Fibroblast of skin of abdomen (primary cell): ENCODE results near the gene FOXI2. TPM values are rescaled to one million over a fixed set of nuclear protein-coding genes. Genes with fewer than 3 reads are reported as not detected.

Source experiments
- DNase-seq: peaks from one replicate; pipeline ENCODE4 v3.0.0-alpha.2; 2013
- polyA plus RNA-seq, 2 experiments: library from polyadenylated mRNA; unstranded; fragments of 120-200 nt; gene quantifications; one replicate each; pipeline ENCODE4 v1.2.1, GENCODE V29; 2013; ENCODE audit not compliant: insufficient read length in 2 of 2

The FOXI2 gene
- polyA plus RNA-seq (2013, experiment 1 of 2; ENCODE audit: insufficient read length) = not detected
- not detected for polyA plus RNA-seq (2013, experiment 2 of 2; ENCODE audit: insufficient read length)

DNA sequence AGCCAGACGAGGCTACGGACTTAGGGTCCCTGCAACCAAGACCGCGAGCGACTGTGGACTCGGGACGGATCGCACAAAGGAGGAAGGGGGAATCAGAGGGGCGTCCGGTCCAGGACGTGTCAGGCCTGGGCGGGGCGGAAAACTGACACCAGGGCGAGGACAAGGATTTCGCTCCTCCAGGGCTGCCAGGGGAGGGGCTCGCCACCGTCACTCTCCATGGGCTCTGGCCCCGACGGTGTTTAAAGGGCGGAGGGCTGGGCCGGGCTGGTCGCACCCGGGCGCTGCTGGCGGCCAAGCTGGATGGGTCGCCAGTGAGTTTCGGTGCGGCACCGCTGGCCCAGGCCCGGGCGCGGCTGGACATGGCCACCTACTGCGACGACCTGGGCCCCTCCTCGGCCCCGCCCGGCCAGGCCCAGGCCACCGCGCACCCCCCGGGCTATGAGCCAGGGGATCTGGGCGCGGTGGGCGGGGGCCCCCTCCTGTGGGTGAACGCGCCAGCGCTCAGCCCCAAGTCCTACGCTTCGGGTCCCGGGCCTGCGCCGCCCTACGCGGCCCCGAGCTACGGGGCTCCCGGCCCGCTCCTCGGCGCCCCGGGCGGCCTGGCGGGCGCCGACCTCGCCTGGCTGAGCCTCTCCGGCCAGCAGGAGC, at the start of gene FOXI2:
Gene FOXI2 (plus strand): TSS at position 271 of the 648 bp plus-strand sequence. CDS start 89 bp downstream, at position 360.
- no peak for DNase-seq

GRCh38 chr10:127687548-127687947, 49.4 kb upstream of the FOXI2 start:
- DNase-seq = no peak

GRCh38 chr10:127690176-127690835, 46.7 kb upstream of the FOXI2 start:
- no peak for DNase-seq

- DNase-seq = no peak
These were observed 42.3 kb upstream of the FOXI2 start for GRCh38 chr10:127694580-127695193.

- no peak for DNase-seq
These were observed 41.6 kb upstream of the FOXI2 start for GRCh38 chr10:127695431-127695830.

DNA sequence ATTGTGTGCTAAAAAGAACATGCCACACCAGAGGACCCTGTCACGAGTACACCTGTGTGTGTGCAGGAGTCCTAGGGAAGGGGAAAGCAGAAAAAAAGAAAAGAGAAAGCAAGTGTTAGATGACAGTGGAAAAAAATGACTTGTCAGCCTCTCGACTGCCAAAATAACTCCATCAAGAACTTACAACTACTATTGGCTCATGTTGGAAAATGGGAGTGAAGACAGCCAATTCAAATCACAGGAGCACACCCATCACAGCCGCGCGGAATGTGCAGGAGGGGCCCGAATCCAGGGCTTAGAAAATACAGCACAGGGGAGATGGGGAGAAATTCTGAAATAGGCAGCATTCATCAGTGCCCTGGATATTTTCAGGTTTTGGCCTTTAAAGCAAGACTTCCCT, 38.1 kb upstream of the FOXI2 start:
- no peak for DNase-seq

DNA sequence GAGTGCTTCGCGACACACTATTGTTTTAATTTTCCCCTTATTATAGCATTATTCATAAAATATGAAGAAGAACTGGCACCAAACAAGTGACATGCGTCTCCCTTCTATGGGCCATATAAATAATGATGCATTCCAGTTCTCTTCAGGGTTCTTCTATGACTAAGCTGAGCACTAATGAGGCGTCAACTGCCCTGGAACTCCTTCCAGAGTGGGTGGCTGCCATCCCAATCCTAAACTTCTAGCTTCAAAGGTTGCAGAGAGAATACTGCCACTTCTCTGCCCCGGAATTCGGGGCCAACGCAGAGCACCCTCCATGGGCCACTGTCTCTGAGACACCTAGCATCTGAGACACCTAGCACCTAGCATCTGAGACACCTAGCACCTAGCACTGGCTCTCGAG, 37.7 kb upstream of the FOXI2 start:
- no peak for DNase-seq

DNA sequence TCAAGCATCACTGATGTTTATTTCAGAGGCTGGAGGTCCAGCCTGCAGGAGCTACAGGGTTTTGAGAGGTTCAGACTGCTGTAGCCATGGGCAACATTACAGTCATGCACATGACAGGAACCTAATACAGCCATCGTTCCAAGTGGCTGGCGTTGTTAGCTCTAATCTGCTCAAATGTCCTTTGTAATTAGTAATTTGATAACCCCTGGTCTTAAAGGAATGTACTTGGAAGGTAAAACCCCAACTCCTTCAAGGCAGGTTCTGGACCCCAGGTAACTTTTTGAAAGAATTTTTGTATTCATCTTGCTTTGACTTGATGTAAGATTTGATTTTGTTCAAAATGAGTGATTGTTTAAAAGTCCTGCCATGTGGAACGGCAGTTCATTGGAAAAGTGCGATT, 34.7 kb upstream of the FOXI2 start:
- DNase-seq = no peak

GRCh38 chr10:127715249-127715648, 21.7 kb upstream of the FOXI2 start:
- DNase-seq = no peak

DNA sequence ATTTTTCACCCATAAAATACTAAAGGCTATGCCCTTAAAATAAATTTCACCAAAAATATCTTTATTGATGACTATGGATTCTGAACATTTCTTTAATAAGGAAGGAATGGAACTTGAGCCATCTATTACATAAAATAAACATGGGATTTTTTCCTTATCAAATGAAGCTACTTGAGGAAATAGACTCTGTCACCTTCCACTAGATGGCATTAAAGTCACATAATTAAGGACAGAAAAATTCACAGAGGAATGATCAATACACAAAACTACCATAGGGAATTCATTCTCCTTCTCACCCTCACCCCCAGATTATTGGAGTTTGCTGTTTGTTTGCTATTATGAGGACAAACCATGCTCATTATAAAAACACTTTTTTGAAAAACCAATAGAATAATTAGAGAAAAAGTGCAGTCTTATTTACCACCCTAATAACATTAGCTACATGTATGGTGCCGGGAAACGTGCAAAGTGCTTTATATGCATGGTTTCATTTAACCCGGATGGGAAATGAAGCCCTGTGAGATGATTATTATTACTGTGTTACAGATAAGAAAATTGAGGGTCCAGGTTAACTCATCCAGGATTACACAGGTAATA, 21.1 kb upstream of the FOXI2 start:
- DNase-seq = no peak

DNA sequence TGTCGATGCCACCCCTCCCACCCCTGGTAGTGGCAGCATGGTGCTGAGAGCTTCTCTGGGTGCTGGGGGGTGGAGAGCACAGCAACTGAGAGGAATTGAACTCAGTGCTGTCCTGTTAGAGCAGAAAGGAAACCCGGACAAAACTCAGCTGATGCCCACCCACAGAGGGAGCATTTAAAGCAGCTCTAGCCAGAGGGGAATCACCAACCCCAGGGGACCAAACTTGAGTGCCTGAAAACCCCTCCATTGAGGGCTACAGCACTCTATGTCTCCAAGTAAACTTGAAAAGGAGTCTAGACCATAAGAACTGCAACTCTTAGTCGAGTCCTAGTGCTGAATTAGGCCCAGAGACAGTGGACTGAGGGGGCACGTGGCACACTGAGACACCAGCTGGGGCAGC, 16.8 kb upstream of the FOXI2 start:
- DNase-seq = no peak

DNA sequence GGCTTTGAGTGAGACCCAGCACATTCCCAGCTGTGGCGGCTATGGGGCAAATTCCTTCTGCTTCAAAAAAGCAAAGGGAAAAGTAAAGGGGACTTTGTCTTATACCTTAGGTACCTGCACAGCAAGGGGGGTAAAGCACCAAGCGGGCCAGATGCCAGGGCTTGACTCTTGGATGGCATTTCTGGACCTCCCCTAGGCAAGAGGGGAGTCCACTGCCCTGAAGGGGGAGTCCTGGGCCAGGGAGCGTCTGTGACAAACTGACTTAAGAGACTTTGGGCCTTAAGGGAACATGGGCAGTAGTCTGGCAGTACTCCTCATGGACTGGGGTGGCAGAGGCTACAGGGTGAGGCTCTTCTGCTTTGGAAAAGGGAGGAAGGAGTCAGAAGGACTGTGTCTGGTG, 16.1 kb upstream of the FOXI2 start:
- DNase-seq = no peak

DNA sequence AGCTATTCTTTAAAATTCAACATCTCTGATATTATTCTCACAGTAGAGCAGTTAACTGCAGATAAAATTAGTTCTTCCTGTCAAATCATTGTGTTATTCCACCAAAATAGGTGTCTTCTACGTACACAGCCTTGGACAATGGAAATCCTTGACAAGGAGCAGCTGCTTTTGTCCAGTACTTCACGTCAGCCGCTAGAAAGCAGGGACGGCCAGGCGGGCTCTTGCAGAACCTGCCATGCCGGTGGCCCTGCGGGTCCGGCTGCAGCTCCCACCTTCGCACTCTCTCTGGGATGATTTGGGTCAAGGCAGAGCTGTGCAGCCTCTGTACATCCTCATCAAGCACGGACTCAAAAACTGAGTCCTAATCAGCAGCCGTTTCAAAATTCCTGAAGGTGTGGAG, 2.2 kb upstream of the FOXI2 start:
- no peak for DNase-seq

DNA sequence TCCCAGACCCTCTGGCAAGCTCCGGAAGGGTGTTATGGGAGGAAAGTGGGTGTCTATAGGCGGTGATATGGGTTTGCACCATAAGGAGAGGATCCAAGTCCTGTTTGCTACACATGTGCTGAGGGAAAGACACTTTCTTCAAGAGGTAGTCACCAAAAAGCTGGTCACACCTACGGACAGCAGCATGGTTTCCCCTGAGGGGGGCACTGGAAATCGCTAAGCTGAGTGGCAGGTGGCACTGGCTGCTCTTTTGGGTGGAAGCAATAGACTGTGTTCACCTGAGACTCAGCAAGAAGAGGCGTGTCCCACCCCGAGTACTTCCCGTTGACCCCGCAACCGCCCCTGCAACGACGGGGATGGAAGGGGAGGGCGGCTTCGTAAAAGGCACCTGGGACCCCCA, 1.8 kb upstream of the FOXI2 start:
- DNase-seq = no peak

DNA sequence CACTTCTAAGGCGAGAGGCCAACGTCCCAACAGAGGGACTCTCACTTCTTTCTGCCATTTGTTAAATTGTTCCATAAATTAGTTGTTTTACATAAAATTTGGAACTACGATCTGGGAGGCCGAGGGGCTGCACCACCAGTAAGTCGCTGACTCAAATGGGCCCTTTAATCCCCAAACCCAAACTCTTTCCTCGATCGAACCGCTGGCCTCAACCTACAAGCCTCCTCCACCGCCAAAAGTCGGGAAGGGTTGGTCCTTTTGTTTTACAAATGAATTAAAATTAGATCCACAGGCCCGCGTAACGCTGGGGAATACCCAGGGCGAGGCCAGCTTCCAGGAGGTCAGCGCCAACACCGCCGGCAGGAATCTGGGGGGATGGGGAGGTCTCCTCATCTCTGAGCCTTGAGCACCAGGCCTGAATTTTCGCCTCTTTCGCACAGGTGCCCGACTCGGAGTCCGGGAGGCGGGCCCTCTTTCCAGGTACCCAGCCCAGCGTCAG, 1.2 kb upstream of the FOXI2 start:
- no peak for DNase-seq

DNA sequence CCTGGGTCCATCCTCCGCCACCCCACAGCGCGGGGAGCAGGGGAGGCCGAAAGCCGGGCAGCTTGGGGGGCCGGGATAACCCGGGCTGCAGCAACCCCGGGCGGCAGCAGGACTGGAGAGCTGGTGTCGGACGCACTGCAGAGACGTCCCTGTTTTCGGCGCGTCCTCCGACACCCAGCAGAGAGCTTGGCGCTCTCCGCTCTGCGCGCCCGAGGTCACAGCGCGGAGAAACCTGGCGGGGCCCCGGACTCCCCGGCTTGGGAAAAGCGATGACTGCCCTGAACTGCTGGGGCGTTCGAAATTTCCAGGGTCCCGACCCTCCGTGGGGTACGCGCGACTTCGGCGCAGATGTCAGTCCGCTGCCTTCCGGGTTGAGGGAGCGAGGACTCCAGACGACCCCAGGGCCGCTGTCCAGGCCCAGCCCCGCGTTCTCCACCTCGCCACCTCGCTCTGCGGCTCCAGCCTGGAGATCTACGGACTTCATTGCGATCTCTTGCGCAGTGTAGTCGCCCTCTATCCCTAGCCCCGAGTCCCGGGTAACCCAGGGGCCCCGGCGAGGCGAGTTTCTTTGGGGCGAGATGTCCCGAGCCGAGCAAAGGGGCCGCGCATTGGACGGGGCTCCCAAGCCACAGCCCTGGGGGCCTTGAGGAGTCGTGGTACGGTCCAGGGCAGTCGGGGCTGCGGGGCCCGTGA, 617 bp upstream of the FOXI2 start:
- DNase-seq = no peak

GRCh38 chr10:127737563-127738511, 852 bp downstream of the FOXI2 start:
- no peak for DNase-seq

DNA sequence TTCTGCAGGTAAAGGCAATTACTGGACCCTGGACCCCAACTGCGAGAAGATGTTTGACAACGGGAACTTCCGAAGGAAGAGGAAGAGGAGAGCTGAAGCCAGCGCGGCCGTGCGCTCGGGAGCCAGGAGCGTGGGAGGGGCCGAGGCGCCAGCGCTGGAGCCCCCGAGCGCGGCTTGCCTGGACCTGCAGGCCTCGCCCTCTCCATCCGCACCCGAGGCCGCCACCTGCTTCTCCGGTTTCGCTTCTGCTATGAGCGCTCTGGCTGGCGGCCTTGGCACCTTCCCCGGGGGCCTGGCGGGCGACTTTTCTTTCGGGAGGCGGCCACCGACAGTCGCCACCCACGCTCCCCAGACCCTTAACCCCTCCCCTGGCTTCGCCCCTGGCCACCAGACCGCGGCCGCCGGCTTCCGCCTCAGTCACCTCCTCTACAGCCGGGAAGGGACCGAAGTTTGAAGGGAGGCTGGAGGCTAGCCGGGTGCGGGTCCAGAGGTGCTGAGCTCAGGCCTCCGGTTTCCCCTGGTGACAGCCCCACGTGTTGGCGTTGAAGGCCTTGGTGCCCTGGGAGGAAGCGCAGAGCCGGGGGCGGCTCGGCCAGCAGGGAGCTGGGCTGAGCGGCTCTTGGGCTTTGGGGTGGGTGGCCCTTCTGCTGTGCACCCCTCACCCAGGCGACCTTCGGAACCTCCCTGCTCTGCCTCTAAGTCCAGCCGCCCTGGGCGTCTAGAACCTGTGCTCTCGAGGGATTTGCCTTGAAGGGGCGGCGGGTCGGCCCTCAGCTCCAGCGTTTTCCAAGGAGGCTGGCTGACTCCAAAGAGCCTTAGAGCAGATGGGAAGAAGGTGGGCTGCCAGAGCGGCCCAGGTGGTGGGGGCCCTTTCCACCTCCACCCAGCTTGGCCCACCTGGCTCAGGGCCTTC, 1.8 kb downstream of the FOXI2 start:
- DNase-seq = no peak

GRCh38 chr10:127739908-127740307, 2.9 kb downstream of the FOXI2 start:
- no peak for DNase-seq

DNA sequence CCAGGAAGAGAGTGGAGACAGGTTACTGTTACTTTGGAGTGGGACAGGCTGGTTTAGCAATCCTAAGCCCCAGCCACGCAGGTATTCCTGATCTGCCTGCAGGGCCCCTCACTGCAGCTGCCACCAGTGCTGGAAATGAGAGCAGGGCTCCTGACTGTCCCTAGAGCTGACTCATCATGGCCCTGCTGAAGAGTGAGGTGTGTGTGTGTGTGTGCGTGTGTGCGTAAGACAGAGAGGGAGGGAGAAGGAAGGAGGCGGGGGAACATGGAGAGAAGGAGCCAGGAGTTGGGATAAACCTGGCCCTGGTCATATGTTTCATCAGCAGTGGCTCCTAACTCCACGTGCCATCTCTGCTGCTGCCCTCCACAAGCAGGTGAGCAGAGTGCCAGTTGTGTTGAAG, 3.6 kb downstream of the FOXI2 start:
- no peak for DNase-seq
